HG02678 (cell line): ENCODE measurements around the gene KIFC3.
"Not testable (repeated sequence)": the region's sequence is repeated elsewhere in the genome, so short reads cannot be mapped to it uniquely, and the experiment has no call there.

Experiments
- ATAC-seq: cut with Tn5 transposase; IDR thresholded peaks from one replicate; pipeline ENCODE4 v1.9.1; 2021; ENCODE audit warnings: mild to moderate bottlenecking, moderate library complexity; ENCODE audit not compliant: unreplicated experiment

The KIFC3 gene

DNA sequence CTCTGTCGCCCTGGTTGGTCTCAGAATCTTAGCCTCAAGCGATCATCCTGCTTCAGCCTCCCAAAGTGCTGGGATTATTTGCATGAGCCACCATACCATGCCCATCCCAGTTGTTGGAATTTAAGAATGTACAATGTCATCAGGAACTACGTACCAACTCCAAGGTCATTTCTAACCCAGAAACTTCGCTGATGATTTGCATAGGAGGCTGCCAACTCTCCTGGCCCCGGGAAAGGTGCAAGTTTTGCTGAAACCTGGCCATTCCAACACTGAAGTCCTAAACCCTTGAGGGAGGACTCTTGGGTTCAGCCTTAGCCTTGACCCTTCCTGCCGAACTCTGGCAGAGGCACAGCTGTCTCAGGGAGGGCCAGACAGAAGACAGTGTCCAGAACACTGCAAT is 2.9 kb upstream of the KIFC3 start:
- ATAC-seq = no peak

DNA sequence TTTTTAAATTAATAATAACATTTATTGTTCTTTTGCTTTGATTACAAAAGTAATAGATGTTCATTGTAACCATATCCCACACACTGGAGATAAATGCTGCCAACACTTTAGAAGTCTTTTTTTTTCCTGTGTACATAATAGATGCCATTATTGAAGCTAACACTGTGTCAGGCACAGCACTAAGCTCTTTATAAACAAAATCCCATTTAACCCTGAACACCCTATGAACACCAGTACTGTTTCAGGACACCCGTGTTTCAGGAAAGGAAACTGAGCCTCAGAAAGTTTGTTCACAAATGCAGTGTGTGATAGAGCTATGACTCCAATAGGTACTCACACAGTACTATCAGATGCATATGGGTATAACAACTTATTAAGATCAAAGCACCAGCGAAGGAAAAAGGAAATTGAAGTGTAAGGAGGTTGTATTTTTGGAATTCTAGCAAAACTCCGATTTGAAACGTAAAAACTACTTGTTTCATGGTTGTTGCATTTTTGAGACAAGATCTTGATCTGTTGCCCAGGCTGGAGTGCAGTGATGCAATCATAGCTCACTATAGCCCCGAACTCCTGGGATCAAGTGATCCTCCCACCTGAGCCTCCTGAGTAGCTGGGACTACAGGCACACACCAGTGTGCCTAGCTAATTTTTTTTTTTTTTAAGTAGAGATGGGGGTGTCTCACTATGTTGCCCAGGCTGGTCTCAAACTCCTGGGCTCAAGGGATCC is 2.0 kb upstream of the KIFC3 start:
- ATAC-seq = no peak

DNA sequence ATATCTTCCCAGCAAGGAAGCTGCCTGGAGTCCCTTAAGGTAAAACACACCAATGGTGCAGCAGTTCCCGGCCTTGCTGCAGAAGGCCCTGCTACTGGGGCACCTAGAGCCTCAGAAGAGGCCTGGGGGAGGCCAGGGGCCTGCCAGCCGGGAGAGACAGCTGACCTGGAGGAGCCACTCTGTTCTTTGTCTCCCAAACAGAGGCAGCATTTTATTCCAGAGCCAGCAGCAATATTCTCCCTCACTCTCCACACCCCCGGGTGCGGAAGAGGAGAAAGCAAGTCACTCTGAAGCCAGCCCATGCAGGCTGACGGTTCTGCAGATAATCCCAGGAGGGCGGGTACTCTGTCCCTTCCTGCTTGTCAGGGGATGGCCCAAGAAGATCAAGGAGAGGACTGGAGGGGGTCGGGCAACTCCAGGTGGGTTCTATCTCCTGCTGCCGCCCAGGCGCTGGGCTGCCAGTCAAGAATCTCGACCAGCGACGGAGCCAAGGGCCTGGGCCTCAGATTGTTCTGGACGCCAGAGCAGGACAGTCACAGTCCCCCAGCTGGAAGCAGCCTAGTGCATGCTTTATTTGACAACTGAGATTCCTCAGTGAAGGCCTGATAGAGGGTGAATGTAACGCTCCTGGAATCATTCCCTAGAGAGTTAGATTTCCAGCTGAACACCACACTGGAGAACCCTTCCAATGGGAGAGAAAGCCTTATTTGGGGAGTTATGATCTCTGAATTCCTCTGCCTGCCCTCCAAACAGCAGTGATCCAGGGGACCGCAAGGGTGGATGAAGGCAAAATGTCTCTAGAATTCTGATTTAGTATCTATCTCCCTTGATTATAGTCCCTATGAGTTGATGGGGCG is 1.1 kb upstream of the KIFC3 start:
- no peak for ATAC-seq

DNA sequence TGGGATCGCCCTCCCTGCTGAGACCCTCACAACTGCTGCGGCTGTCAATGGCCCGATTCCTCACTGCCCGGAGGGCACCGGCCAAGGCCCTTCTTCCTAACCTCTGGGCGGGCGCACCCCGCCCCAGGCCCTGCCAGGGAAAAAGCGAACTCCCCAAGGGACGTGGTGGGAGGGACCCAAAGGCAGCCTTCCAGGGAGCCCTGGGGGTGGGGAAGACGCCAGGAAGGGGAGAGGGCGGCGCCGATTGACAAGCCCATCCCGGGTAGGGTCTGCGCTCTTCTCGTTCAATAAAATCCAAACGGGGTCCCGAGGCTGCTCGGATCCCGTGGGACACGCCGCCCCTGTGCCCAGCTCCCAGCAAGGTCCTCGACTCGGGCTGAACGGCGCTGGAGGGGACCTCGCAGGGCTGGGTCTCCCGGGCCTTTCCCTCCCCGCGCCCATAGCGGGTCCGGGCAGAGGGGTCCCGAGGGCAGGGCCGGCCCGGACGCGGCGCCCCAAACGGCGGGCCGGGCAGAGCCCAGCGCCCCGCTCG is 416 bp downstream of the KIFC3 start:
- ATAC-seq = peak; percentile 3

DNA sequence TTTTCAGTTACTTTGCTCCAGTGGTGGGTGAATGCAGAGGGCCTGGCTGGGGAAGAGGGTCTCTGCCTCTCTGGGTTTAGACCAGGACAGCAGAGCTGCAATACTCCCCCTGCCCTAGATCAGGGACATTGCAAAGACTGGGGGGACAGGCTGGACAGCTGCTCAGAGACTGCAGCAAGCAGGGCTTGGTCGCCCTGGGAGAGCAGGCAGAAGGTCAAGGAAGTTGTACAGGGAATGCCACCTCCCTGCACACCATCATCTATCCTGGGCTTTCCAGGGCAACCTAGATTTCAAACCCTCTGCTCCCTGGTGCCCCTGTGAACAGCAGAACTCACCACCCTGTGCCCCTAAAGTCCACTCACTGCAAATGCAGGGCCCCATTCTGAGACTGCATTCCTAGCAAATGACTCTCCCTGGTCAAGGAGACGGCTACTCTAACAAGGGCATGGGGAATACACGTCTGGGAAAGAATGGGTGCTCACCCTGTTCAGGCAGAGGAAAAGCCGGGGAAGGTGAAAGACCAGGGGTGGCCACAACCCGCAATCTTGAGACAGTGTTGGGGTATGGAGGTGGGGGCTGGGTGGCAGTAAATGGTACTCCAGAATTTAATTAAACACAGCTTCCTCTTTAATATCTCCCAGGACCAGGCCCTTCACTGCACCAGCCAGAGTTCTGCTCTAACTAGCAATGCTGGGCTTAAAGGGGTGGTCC is 1.0 kb downstream of the KIFC3 start:
- no peak for ATAC-seq

DNA sequence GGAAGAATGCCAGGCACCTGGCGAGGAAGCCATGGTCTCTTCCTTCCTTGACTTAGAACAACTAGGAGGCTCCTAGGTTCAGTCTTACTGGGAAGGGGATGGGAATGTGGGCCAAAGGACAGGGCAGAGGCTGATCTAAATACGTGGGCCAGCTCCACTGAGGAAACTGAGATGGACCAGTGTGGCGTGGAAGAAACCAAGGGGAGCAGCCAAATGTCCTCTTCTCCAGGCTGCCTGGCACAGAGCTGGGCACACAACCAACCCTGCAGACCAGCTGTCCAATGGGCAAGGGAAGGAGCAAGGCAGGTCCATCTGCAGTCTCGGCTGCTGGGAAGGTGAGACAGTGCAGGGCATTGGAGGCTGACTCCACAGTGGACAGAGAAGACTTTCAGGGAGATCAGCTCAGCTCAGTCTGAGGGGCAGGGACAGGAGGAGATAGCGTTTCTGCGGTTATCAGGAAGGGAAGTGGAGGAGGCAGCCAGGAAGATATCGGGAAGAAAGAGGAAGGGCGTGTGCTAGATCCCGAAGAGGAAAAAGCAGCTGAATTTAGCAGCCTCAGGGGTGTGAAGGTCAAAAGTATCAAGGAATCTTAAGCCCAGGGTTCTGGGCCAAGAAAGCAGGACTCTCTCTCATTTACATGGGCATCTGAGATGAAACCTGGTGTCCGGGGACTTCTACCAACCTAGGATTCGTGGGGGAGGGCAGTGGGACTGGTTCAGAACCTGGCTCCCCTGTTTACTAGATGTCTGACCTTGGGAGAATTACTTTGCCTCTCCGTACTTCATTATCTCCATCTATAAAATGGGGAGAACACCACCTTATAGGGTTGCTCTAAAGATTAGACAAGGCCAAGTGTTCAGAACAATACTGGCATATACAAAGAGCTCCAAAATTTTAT is 1.8 kb downstream of the KIFC3 start:
- no peak for ATAC-seq

DNA sequence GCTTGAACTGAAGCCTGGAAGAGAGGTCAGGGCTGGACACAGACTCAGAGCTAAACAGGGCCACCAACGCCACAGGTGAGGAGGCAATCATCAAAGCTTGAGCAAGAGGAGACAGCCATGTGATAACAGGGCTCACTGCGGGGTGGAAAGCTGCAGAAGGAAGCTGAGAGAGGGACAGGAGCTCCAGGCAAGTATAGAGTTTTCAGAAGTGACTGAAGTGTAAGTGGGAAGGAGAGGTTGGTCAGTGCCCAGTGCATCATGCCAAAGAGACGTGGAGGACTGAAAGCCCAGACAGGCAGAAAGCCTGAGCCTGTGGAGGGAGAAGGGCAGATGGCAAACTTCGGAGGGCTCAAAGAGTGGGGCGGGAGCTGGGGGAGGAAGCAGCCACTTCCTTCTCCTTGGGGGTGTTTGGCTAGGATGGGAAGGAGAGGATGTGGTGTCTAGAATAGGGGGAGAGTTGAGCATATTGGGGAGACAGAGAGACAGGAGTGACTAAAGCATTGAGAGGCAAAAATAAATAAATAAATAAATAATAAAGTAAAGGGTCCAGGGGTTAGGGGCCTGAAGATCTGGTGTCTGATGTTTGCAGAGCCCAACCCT is 2.6 kb downstream of the KIFC3 start:
- no peak for ATAC-seq

DNA sequence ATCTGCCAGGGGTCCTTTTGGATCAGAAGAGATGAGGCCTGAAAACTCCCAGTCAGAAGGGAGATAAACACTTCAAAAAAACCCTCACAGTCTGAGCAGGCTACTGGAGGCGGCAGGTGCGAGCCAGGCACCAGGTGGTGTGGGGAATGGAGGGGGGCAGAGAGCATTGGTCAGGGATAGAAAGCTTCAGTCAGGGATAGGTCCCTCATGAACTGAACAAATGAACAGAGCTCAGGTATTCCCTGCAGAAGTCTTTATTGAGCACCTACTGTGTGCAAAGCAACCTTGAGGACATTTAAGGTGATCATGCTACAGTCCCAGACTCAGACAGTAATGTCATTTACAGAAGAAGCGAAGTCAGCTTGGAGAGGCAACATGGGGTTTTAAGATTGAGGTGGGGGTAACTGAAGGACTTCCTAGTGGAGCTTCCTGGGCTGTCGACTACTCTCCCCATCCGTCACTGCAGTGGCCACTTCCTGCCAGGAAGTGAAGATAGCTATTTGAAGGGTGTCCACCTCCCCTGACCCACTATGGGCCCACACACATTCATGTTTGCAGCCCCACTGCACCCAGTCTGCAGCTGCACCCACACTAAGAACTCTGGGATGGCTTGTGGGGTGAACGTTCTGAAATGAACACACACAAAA is 3.2 kb downstream of the KIFC3 start:
- no peak for ATAC-seq

DNA sequence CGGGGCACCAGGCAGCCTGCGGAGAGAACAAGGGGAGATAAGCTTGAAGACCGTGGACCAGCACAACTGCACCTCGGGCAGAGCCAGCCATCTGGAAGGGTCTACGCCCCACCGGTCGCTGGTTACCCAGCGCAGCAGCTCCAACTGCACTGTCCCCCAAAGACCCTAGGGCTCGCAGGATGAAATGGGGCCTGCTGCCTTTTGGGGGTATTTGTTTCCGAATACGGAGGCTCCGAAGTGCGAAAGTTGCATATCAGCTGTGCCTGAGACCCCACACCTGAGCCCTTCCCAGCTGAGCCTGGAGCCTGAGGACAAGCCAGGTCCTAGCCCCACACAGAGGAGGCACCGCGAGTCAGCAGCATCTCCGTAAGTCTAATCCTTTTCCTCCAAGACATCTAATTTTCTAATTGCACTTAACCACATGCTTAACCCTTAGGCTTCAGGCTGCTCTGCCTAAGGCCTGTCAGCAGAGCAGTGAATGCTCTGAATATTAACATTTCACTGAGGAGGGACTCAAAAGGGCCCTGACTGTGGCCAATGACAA is 4.0 kb downstream of the KIFC3 start:
- ATAC-seq = no peak

DNA sequence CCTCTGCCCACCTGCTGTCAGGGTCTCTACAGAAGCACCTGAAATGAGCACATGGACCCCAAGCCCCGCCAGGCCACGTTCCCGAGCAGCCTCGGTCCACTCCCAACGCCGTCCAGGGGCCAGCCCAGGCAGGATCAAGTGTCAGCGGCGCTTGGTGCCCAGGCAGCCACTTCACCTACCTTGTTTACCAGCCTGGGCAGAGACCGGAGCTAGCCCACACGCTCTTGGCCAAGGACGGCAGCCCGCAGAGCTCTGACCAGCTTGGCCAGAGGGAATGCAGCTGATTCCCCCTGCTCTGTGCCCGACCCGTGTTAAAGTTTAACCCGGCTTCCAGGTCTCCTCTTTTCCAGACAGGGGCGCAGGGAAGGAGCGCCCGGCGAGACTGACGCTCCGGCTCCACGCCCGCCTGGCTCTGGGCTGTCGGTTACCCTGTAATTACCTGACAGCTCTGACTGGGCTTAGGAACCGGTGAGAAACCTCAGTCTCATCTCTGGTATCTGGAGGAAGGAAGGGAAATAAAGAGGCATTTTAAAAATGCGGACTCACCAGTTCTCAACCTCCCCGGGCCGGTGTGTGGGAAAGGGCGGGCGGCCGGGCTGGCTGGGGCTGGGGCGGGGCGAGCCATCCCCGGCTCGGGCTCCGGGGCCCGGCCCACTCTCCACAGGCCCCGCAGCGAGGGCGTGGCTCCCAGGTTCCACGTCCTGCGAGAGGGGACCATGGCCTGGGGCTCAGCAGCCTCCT is 4.6 kb downstream of the KIFC3 start:
- ATAC-seq = no peak

DNA sequence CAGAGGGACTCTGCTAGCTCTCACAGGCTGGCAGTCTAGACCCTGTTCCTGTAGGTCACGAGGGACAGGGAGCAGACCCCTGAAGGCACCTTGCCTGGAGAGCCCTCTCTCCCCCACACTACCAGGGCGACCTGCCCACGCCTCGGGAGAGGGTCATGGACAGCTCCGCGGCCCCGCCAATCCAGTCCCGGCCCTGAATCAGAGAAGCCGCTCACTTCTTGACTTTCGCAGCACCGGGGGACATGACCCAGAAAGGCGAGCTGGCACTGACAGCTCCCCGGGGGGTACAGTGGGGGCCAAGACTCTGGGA is 5.1 kb downstream of the KIFC3 start:
- no peak for ATAC-seq

DNA sequence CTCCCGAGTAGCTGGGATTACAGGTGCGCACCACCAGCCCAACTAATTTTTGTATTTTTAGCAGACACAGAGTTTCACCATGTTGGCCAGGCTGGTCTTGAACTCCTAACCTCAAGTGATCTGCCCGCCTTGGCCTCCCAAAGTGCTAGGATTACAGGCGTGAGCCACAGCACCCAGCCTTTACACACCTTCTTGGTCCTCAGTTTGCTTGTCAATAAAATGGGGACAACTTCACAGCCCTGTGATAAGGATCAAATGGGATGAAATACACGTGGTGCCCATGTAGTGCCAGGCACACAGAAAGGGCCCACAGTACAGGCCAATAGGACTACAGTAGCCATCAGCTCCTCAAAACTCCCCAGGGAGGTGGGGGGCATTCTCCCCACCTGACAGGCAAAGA is 6.3 kb downstream of the KIFC3 start:
- not testable (repeated sequence) for ATAC-seq

DNA sequence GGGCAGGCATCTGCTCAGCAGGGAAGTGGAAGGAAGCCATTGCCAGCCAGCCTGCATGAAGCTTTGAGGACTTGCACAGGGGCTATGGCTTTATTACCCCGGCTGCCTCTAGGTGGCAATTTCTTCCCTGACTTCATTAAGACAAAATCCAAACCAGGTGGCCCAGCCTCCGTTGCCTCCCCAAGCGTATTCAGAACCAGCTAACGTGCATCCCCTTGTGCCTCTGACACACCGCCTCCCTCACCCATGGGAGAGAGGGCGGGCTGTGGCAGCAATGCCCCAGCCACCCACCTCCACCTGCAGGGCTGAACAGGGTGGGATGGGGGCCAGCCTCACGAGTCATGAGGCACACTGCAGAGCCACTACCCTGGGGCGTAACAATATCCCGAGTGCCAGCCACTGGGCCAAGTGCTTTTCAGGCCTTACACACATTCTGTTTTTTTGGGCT is 6.8 kb downstream of the KIFC3 start:
- ATAC-seq = no peak

DNA sequence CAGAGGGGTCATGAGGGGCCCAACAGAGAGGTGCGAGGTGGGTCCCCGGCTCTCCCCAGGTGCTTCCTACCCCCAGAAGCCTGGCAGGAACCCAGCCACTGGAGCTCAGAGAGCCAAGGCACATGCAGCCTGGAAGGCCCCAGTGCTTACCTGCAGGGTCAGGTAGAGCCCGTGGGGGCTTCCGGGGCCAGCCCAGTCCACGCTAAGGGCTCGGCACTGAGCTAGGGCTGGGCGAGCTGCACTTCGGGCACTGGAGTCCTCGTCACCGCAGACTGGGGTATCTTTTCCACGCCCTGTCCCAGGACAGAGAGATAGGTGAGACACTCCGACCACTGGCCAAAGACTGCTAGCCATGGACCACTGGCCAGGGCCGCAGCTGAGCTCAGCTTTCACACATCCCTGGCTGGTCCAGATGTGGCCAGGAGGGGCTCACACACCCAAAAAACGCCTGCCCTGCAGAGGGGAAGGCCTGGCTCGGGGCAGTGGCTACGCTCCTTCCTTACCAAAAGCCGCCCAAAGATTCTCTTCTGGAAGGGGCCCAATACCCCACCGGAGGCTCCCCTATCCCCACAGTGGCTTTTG is 7.4 kb downstream of the KIFC3 start:
- ATAC-seq = no peak

DNA sequence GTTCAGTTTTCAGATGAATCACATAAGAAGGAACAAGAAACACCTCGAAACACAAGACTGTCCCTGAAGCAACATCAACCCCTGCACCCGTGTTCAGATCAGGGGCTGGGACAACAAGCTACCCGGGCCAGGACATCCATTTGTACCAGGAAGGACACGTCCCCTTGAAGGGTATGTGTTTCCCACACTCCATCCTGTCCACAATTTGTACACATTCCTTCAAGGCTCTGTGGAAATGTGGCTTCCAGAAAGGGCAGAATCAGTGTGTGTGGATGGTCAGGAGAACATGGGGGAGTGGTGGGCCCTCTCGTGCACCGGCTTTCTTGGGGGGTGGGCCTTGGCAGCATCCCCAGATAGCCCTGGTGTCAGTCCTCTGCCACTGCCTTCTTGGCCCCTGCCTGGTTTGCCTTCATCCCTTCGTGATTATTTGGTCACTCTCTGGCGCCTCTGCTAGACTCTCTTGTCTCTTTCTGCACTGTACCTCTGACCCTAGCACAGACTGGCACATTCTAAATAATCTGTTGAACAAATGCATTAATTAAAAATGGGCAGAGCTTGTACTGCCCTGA is 10.3 kb downstream of the KIFC3 start:
- ATAC-seq = no peak

DNA sequence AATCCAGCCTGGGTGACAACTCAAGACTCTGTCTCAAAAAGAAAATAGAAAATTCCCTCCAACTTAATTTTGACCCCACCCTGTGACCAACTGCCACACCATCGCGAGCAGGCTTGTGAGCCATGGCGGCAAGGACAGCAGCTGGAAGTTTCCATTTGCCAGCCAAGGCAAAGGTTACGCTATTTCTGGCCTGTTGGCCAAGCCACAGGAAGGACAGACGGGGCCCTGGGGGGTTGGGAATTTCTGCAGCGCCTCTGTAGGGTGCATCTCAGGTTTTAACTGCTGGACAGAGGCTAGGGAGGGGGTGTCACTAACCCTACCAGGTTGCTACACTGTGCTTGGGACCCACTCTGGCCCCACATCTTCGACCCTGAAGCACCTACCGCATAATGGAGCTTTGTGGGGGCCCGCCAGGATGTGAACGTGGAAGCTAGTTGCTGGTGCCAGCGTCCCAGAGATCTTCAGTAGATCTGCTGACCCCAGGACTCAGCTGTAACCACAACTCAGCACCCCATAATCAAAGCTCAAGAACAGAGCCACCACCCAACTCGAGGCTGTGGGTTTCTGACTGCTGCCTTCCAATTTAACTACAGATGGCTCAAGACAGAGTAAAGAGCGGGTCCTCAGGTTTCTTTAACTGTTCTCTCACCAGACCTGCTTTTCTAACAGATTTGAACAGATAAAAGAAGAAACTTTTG is 10.9 kb downstream of the KIFC3 start:
- no peak for ATAC-seq

DNA sequence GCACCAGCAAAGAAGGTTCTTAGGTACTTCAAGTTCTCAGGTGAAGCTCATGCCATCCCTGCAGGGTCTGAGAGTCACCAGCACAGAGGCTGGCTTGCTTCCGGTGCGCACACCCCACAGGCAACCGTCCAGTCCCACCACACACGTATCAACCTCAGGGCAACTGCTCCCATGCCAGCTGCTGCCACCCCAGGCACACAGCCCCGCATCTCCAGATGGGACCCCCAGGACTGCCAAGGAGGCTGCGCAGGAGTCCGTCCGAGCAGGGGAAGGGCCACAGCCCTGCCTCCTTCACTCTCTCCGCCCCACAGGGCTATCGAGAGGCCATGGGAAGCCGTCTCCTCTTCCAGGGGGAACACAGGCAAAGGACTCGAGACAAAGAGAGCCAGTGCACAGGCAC is 13.3 kb downstream of the KIFC3 start:
- ATAC-seq = no peak
